H9 (cell line): ENCODE results near the gene FAM227B. TPM values are rescaled to one million over a fixed set of nuclear protein-coding genes. Genes with fewer than 3 reads are reported as not detected.

ENCODE experiments used
- DNase-seq: peaks from one replicate; pipeline ENCODE4 v3.0.0-alpha.2; 2017
- H2AFZ ChIP-seq: one replicate; pipeline ENCODE4 v1.6.1; 2013; ENCODE audit warnings: mild to moderate bottlenecking, low read length, control low read depth, moderate library complexity
- H2AK5ac ChIP-seq: 2 replicates; pipeline ENCODE4 v1.6.1; 2013; ENCODE audit warnings: low read length, control low read depth, mixed read lengths; ENCODE audit not compliant: insufficient read length
- H2BK120ac ChIP-seq: one replicate; pipeline ENCODE4 v1.6.1; 2013; ENCODE audit warnings: low read depth, mild to moderate bottlenecking, low read length, control low read depth, inconsistent platforms; ENCODE audit not compliant: poor library complexity, severe bottlenecking
- H2BK12ac ChIP-seq: 2 replicates; pipeline ENCODE4 v1.6.1; 2013; ENCODE audit warnings: low read length, control low read depth, mixed read lengths, low read depth; ENCODE audit not compliant: insufficient read length
- H2BK15ac ChIP-seq: 2 replicates; pipeline ENCODE4 v1.6.1; 2013; ENCODE audit warnings: low read depth, low read length, control low read depth
- H2BK20ac ChIP-seq: one replicate; pipeline ENCODE4 v1.6.1; 2013; ENCODE audit warnings: low read depth, mild to moderate bottlenecking, low read length, control low read depth, inconsistent platforms; ENCODE audit not compliant: poor library complexity, severe bottlenecking
- H2BK5ac ChIP-seq: 2 replicates; pipeline ENCODE4 v1.6.1; 2013; ENCODE audit warnings: low read length, control low read depth, mixed read lengths; ENCODE audit not compliant: insufficient read length
- H3K14ac ChIP-seq: 2 replicates; pipeline ENCODE4 v1.6.1; 2013; ENCODE audit warnings: low read length, control low read depth; ENCODE audit not compliant: insufficient read depth
- H3K18ac ChIP-seq: 2 replicates; pipeline ENCODE4 v1.6.1; 2013; ENCODE audit warnings: low read depth, mild to moderate bottlenecking, mixed read lengths, low read length, control low read depth; ENCODE audit not compliant: insufficient read length
- H3K23ac ChIP-seq: 2 replicates; pipeline ENCODE4 v1.6.1; 2013; ENCODE audit warnings: low read length, control low read depth, mixed read lengths, low read depth; ENCODE audit not compliant: insufficient read length
- H3K23me2 ChIP-seq: 2 replicates; pipeline ENCODE4 v1.6.1; 2013; ENCODE audit warnings: low read depth, mild to moderate bottlenecking, mixed read lengths, low read length, control low read depth; ENCODE audit not compliant: insufficient read length, poor library complexity, severe bottlenecking
- H3K27ac ChIP-seq: 2 replicates; pipeline ENCODE4 v1.5.1; 2013; ENCODE audit warnings: low read length, control low read depth, mixed read lengths, low read depth; ENCODE audit not compliant: insufficient read length
- H3K27me3 ChIP-seq: 2 replicates; pipeline ENCODE4 v1.6.1; 2013; ENCODE audit warnings: low read length, control low read depth, inconsistent platforms; ENCODE audit not compliant: insufficient read depth
- H3K4ac ChIP-seq: 2 replicates; pipeline ENCODE4 v1.6.1; 2013; ENCODE audit warnings: low read depth, mild to moderate bottlenecking, control low read depth, inconsistent platforms, low read length, moderate library complexity
- H3K4me1 ChIP-seq: 2 replicates; pipeline ENCODE4 v1.6.1; 2013; ENCODE audit warnings: low read length, control low read depth, inconsistent platforms; ENCODE audit not compliant: insufficient read depth
- H3K4me2 ChIP-seq: 2 replicates; pipeline ENCODE4 v1.6.1; 2013; ENCODE audit warnings: low read length, control low read depth, mixed read lengths; ENCODE audit not compliant: insufficient read length, insufficient read depth
- H3K56ac ChIP-seq: 2 replicates; pipeline ENCODE4 v1.6.1; 2013; ENCODE audit warnings: low read depth, mild to moderate bottlenecking, mixed read lengths, low read length, control low read depth; ENCODE audit not compliant: insufficient read length
- H3K79me1 ChIP-seq: 2 replicates; pipeline ENCODE4 v1.6.1; 2013; ENCODE audit warnings: low read depth, mild to moderate bottlenecking, moderate library complexity, low read length, control low read depth, inconsistent platforms; ENCODE audit not compliant: insufficient read depth, poor library complexity, severe bottlenecking
- H3K79me2 ChIP-seq: 2 replicates; pipeline ENCODE4 v1.6.1; 2013; ENCODE audit warnings: low read length, control low read depth, inconsistent platforms; ENCODE audit not compliant: insufficient read depth
- H3K9ac ChIP-seq: 2 replicates; pipeline ENCODE4 v1.6.1; 2013; ENCODE audit warnings: low read length, control low read depth, mixed read lengths; ENCODE audit not compliant: insufficient read length; ENCODE audit errors: extremely low read depth
- H3K9me3 ChIP-seq: one replicate; pipeline ENCODE4 v1.6.1; 2013; ENCODE audit warnings: low read depth, low read length, inconsistent platforms; ENCODE audit not compliant: control insufficient read depth
- H3T11ph ChIP-seq: one replicate; pipeline ENCODE4 v1.6.1; 2013; ENCODE audit warnings: mild to moderate bottlenecking, low read length, control low read depth, inconsistent platforms
- H4K20me1 ChIP-seq: one replicate; pipeline ENCODE4 v1.6.1; 2013; ENCODE audit not compliant: control insufficient read depth, insufficient read length, insufficient read depth
- H4K5ac ChIP-seq: 2 replicates; pipeline ENCODE4 v1.6.1; 2013; ENCODE audit warnings: low read depth, mild to moderate bottlenecking, mixed read lengths, low read length, control low read depth; ENCODE audit not compliant: insufficient read length
- H4K8ac ChIP-seq: replicated peaks from 2 replicates; pipeline ENCODE4 v1.6.1; 2013; ENCODE audit warnings: low read length, control low read depth, mixed read lengths, low read depth; ENCODE audit not compliant: insufficient read length
- H4K91ac ChIP-seq: 2 replicates; pipeline ENCODE4 v1.6.1; 2013; ENCODE audit warnings: low read depth, mild to moderate bottlenecking, moderate library complexity, mixed read lengths, low read length, control low read depth; ENCODE audit not compliant: insufficient read length
- H3K27ac Mint-ChIP-seq, 3 experiments: 2 replicates in 2 of 3; 3 replicates in 1 of 3; pipeline ENCODE4 v1.8.0; 2020 to 2021; ENCODE audit warnings: mixed read lengths in 3 of 3, mild to moderate bottlenecking in 1 of 3, moderate library complexity in 1 of 3
- H3K27me3 Mint-ChIP-seq: 2 replicates; pipeline ENCODE4 v1.8.0; 2021; ENCODE audit warnings: low read depth, mild to moderate bottlenecking, moderate library complexity, mixed read lengths
- H3K36me3 Mint-ChIP-seq, 3 experiments: 2 replicates in 2 of 3; 3 replicates in 1 of 3; pipeline ENCODE4 v1.8.0; 2020 to 2021; ENCODE audit warnings: low read depth in 3 of 3, mixed read lengths in 3 of 3; ENCODE audit not compliant: insufficient read depth in 1 of 3
- H3K4me1 Mint-ChIP-seq, 2 experiments: 2 replicates each; pipeline ENCODE4 v1.8.0; 2020; ENCODE audit warnings: mixed read lengths in 2 of 2
- H3K4me3 Mint-ChIP-seq, 2 experiments: 2 replicates in 1 of 2; 3 replicates in 1 of 2; pipeline ENCODE4 v1.8.0; 2020 to 2021; ENCODE audit warnings: mild to moderate bottlenecking in 2 of 2, mixed read lengths in 2 of 2, moderate library complexity in 1 of 2
- H3K9me3 Mint-ChIP-seq, 2 experiments: 2 replicates in 1 of 2; 3 replicates in 1 of 2; pipeline ENCODE4 v1.8.0; 2020; ENCODE audit warnings: mild to moderate bottlenecking in 2 of 2, mixed read lengths in 2 of 2, moderate library complexity in 1 of 2
- CTCF ChIP-seq: fragments of 200-600 bp; sonication (generic); conservative IDR thresholded peaks from 3 replicates; pipeline ENCODE4 v1.8.0; 2021; ENCODE audit warnings: antibody characterized with exemption, mild to moderate bottlenecking
- WGBS: extraction: QIAGEN DNeasy Blood & Tissue Kit; methylation state at CpG from one replicate; pipeline ENCODE4 v1.1.7; 2013; ENCODE audit warnings: missing lambda C conversion rate, low lambda C conversion rate, mixed read lengths; ENCODE audit not compliant: insufficient read length; ENCODE audit errors: extremely low coverage; 5-methylcytosine and 5-hydroxymethylcytosine counted together
- total RNA-seq: library from RNA; stranded (reverse); gene quantifications from 2 replicates; pipeline ENCODE4 v1.2.1, GENCODE V29; 2021

The FAM227B gene
- total RNA-seq, 1 experiment from 2014 or later = 5.5 TPM

GRCh38 chr15:49610157-49610918 is 10.3 kb downstream of the FAM227B start:
- H4K8ac ChIP-seq = no peak overlapping the region
- Mint-ChIP-seq H3K4me3 (no peak overlapping the region), H3K27me3 (no peaks in the 10 kb centered on the region), H3K9me3 (peaks cover 10 to 11% of the 10 kb centered on the region in 2 experiments), H3K27ac (peak overlapping the region in 1 of 3 experiments; percentile 13; a peak in 1 of 7 replicates), H3K4me1 (peaks cover 4% of the 10 kb centered on the region in 2 experiments), H3K36me3 (peaks cover 11 to 25% (median 12%) of the 10 kb centered on the region in 3 experiments)
- DNase-seq = no peak
- no peak overlapping the region for H3K9ac ChIP-seq
- no peak overlapping the region for H3K23ac ChIP-seq
- no peak overlapping the region for H2BK15ac ChIP-seq
- H4K5ac ChIP-seq = no peak overlapping the region
- H4K20me1 ChIP-seq = no peaks in the 10 kb centered on the region
- no peaks in the 10 kb centered on the region for H3K79me1 ChIP-seq
- no peaks in the 10 kb centered on the region for H3K23me2 ChIP-seq
- H3K79me2 ChIP-seq = no peaks in the 10 kb centered on the region
- H3K56ac ChIP-seq = no peak overlapping the region
- no peak overlapping the region for H2BK5ac ChIP-seq
- H3K4ac ChIP-seq = no peak overlapping the region
- TF ChIP-seq CTCF = no peak
- H3T11ph ChIP-seq = no peak overlapping the region
- H3K14ac ChIP-seq = no peak overlapping the region
- H2BK12ac ChIP-seq = no peak overlapping the region
- H2AFZ ChIP-seq = no peak overlapping the region
- H3K4me2 ChIP-seq = no peak overlapping the region
- no peaks in the 10 kb centered on the region for H3K27me3 ChIP-seq
- no peak overlapping the region for H2BK20ac ChIP-seq
- no peak overlapping the region for H2AK5ac ChIP-seq
- WGBS = no CpG with 5 or more reads among the region's 2 CpGs
- no peak overlapping the region for H3K27ac ChIP-seq
- H3K18ac ChIP-seq = no peak overlapping the region
- H2BK120ac ChIP-seq = no peak overlapping the region
- no peaks in the 10 kb centered on the region; the same call in 1 of the 2 replicates for H3K4me1 ChIP-seq
- no peak overlapping the region for H4K91ac ChIP-seq
- no peaks in the 10 kb centered on the region for H3K9me3 ChIP-seq
